HG02884 (cell line): ENCODE results near the gene HSPB6.

Experiments
- ATAC-seq: cut with Tn5 transposase; IDR thresholded peaks from one replicate; pipeline ENCODE4 v1.9.1; 2021; ENCODE audit warnings: mild to moderate bottlenecking, moderate library complexity; ENCODE audit not compliant: unreplicated experiment

Gene HSPB6

DNA sequence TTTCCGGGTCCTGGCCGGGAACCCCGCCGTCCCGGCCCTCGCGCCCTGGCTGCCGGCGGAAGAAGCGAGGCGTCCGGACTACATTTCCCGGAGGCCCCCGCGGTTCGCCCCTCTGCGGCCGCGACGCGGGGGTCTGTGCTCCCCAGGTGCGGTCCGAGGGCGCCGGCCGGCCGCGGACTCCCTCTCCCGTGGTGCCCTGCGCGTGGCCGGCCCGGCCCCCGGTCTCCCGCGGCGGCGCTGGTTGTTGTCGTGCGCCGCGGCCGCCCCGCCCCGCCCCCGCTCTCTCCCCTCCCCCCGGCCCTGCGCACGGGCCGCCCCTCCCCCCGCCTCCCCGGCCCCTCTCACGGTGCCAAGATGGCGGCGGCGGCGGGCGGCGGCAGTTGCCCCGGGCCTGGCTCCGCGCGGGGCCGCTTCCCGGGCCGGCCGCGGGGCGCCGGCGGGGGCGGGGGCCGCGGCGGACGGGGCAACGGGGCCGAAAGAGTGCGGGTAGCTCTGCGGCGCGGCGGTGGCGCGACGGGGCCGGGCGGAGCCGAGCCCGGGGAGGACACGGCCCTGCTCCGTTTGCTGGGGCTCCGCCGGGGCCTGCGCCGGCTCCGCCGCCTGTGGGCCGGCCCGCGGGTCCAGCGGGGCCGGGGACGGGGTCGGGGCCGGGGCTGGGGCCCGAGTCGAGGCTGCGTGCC lies 39.0 kb downstream of the HSPB6 start, which contains the start of gene KMT2B:
Gene KMT2B, plus strand, starts transcription at position 339 of the 680 bp plus-strand sequence. Its CDS starts 16 bp downstream, at position 355.
- ATAC-seq, result no peak

DNA sequence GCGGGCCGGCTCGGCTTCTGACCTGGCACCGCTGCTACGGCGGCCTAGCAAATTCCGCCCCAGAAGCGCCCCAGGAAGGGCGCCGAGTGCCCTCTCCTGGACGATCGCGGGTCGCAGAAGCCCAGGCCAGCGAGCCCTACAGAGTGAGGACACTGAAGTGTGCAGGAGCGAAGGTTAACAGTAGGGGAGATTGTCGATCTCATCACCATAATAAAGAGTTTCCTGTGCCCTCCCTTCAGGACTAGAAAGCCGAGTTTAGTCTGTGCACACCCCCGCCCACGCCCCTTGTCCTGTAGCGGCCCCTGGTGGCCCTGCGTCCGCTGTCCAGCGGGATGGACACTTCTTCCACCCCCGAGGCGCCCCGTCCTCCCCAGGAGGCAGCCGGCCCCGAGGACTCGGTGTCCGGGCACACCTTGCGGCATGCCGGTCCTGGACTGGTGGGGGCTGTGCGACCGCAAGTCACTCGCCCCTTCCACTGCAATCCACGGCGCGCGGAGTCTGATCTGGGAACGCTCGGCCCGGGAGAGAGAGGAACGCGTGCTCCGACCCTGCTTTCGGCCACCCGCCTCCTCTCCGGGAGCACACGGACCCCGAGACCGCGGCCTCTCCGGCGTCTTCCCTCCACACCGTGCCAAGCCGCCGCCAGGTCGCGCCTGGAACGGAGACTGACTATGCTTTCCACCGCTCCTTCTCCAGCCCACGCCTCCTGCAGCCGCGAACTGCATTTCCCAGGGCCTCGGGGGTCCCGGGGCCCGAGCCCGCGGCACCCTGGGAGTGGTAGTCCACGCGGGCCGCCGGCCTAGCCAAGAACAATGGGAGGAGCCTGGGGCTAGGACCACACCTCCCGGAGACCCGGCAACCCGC lies 39.8 kb downstream of the HSPB6 start:
- ATAC-seq, result peak; percentile 67

DNA sequence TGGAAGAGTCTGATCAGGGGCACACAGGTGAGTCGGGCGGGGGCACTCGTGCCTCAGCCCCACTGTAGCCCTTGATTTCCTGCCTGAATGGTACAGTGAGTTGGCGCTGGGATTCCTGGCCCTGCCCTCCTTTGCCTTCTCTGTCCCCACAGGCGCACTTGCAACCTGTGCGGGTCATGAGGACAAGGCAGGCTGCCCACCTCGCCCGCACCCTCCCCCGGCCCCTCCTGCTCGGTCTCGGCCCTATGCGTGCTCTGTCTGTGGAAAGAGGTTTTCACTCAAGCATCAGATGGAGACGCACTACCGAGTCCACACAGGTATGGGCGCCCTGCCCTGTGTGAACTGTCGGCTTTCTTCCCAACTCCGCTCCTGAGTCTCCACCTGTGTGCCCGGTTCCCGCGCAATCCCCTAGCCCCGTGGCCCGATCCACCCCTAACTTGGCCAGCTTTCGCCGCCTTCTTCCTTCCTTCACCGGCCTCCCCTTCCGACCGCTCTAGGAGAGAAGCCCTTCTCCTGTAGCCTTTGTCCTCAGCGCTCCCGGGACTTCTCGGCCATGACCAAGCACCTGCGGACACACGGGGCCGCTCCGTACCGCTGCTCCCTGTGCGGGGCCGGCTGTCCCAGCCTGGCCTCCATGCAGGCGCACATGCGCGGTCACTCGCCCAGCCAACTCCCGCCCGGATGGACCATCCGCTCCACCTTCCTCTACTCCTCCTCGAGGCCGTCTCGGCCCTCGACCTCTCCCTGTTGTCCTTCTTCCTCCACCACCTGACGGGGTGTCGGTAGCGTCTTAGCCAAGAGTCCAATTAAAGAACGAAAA lies 40.6 kb downstream of the HSPB6 start:
- ATAC-seq, result no peak

DNA sequence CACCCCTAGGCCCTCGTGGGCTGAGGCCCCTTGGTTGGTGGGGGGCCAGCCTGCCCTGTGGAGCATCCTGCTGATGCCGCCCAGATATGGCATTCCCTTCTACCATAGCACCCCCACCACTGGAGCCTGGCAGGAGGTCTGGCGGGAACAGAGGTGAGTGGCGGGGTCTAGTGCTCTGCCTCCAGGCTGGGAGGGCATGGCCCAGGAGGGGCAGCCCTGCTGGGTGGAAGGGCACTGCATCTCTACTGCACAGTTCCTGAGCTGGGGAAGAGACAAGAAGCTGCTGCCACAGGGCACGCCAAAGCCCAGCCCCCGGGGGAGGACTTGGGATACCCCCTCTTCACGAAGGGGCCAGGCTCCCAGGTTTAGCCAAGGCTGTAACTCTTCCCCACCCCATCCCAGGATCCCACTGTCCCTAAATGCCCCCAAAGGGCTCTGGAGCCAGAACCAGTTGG lies 41.4 kb downstream of the HSPB6 start:
- no peak for ATAC-seq

DNA sequence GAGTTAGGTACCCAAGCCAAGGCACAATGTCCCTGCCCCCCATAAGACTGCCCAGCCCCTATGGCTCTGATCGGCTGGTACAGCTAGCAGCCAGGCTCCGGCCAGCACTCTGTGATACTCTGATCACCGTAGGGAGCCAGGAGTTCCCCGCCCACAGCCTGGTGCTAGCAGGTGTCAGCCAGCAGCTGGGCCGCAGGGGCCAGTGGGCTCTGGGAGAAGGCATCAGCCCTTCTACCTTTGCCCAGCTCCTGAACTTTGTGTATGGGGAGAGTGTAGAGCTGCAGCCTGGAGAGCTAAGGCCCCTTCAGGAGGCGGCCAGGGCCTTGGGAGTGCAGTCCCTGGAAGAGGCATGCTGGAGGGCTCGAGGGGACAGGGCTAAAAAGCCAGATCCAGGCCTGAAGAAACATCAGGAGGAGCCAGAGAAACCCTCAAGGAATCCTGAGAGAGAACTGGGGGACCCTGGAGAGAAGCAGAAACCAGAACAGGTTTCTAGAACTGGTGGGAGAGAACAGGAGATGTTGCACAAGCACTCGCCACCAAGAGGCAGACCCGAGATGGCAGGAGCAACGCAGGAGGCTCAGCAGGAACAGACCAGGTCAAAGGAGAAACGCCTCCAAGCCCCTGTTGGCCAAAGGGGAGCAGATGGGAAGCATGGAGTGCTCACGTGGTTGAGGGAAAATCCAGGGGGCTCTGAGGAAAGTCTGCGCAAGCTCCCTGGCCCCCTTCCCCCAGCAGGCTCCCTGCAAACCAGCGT lies 42.1 kb downstream of the HSPB6 start:
- no peak for ATAC-seq

DNA sequence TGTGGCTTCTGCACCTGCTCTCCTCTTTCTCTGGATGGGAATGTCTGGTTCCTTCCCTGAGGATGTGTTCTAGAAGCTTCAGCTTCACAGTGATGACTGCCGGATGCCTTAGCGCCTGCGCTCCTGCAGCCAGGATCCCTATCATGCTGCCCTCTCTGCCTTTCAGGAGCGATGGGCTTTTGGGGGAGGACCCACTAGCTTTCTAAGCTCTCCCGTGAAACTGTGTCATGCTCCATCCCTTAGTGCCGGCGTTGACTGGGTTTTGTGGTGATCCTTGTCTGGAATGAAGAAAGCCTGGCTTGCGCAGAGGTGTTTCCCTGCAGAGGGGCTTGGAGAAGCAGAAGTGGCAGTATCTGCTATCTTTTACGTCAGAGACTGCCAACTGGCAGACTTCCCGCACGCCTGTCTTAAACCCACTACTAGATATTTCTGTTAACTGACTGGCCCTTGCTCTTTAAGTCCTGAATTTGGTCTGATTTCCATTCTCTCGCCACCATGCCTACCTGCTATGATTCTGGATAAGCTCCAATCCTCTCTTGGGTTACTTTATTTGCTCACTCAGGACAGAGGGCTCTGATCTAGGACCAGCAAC lies 42.8 kb downstream of the HSPB6 start:
- no peak for ATAC-seq

DNA sequence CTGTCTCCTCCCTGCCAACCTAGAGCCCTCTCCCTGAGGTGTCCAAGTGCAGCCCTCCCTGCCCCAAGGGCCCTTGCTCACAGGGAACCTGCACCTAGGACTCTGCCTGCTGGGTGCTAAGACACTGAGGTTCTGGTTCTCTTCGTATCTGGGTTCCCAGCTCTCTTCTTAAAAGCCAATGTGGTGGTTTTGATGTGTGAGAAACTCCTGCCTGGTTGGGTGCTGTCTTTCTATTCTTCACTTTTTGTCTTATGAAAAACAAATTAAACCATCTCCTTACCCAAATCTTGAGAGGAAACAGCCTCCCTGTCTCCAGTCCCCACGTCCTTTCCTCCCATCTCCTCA lies 43.4 kb downstream of the HSPB6 start:
- no peak for ATAC-seq

DNA sequence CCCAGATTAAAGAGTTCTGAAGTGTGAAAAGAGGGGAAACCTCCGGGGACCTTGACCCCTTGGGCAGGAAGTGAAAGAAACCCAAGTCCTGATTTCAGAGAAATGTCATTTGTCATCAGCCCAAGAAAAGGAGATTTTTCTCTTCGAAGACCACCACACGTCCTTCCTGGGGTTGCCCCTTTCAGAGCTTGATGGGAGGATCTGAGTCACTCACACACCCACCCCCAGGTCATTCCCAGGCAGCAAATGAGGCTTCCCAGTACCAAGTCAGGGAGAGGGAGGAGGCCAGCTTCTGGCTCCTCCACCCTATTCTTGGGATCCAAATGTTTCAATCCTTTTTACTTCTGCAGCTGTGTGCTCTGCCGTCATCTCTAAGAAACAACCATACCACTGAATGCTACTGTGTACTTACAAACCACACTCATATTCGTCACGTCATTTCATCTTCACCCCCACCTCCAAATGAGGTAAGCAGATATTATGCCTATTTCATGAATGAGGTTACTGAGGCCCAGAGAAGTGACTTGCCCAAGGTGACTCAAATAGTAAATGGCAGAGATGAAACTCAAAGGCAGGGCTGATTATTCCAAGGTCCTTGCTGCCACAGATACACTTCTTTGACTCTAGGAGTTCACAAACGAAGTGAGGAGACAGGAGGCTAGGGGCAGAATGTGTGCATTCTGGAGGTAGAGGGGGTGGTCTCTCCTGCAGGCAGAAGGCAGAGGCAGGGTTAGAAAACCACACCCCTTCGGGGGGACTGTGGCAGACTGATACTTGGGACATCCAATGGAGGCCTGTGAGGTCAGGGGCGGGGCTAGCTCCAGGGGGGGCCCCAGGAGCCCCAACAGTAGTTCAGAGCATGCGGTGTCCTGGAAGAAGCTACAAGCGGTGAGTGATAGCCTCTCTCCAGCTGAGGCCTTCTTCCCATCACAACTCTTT lies 44.0 kb downstream of the HSPB6 start:
- no peak for ATAC-seq

DNA sequence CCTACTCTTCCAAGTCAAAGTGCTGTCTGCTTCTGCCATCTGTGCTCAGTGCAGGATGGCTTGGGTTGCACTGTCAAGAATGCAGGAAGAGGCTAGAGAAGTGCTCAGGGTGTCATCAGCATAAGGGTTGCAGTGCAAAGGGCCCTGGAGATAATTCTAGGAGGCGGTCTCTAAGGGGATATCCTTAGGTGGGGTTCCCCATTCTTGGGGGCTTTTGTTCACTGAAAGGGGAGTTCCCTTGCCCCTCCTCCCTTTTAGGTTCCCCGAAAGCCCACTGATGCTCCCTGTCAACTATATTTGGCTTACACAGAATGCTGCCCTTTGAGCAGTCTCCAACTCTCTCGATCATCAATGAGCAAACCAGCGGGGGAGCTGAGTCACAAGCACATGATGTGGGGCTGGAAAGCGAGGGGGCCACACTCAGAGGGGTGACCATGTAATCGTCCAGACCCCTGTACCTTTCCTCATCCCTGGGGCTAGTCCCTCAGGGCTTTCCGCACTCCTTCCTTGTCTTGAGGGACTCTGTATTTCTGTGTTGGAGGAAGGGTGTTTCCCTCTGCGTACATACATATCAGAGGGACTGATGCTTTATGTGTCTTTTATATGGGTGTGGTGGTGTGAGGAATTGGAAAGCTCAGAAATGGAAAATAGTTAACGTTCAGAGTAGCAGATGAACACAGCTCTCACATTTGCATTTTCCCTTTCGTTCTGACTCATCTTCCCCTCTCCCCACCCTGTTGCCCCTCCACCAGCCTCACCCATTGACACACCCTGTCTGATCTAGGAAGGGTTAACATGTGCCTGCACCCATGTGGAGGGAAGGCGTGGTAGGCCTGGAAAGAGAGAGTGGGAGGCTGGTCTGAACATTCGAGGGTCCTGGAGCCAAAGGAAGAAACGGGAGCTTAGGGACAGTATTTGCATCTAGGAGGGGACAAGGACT lies 45.8 kb downstream of the HSPB6 start:
- ATAC-seq, result no peak

DNA sequence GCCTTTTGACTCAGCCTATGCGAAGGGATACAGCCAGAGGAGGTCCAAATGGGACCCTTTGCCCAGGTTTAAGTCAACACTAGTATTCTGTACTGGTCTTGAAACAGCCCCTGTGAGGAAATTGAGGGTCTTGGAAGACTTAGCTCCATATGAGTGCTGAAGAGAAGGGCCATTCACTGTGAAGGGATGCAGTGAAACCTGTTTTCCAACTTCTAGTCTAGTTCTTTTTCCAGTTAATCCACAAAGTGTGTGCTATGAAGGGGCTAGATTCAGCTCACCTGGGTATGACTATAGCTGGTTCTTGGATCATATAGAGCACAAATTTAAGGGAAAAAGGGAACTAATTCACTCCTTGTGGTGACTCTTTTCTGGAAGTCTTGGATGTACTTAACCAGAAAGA lies 48.4 kb downstream of the HSPB6 start:
- no peak for ATAC-seq
